ENCODE data around the gene TRABD.

Gene TRABD

DNA sequence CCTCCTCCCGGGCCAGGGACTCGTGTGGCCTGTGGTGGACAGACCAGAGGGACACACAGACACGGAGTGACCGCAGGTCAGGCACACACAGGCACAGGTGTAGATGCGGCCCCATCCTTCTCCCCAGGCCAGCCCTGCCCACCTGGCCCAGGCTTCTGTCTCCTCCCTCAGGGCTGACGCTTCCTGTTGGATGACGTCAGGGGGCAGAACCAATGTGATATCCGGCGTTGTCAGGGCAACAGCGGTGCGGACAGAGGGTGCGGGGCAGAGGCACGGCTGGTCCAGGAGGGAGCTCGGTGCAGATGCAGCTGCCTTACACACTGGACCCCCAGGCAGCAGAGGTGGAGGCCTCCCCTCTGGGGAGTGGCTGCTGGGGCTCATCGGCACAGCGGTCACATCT, 62.0 kb downstream of the TRABD start:
- no peak for TF ChIP-seq ZFX (IDR thresholded peaks at IDR 0.05)
- TF ChIP-seq, protein P1, sequence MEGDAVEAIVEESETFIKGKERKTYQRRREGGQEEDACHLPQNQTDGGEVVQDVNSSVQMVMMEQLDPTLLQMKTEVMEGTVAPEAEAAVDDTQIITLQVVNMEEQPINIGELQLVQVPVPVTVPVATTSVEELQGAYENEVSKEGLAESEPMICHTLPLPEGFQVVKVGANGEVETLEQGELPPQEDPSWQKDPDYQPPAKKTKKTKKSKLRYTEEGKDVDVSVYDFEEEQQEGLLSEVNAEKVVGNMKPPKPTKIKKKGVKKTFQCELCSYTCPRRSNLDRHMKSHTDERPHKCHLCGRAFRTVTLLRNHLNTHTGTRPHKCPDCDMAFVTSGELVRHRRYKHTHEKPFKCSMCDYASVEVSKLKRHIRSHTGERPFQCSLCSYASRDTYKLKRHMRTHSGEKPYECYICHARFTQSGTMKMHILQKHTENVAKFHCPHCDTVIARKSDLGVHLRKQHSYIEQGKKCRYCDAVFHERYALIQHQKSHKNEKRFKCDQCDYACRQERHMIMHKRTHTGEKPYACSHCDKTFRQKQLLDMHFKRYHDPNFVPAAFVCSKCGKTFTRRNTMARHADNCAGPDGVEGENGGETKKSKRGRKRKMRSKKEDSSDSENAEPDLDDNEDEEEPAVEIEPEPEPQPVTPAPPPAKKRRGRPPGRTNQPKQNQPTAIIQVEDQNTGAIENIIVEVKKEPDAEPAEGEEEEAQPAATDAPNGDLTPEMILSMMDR (conservative IDR thresholded peaks at IDR 0.05) = no peak
- H3K27ac ChIP-seq = peak overlapping the region; percentile 3; the same call in 1 of the 2 replicates

DNA sequence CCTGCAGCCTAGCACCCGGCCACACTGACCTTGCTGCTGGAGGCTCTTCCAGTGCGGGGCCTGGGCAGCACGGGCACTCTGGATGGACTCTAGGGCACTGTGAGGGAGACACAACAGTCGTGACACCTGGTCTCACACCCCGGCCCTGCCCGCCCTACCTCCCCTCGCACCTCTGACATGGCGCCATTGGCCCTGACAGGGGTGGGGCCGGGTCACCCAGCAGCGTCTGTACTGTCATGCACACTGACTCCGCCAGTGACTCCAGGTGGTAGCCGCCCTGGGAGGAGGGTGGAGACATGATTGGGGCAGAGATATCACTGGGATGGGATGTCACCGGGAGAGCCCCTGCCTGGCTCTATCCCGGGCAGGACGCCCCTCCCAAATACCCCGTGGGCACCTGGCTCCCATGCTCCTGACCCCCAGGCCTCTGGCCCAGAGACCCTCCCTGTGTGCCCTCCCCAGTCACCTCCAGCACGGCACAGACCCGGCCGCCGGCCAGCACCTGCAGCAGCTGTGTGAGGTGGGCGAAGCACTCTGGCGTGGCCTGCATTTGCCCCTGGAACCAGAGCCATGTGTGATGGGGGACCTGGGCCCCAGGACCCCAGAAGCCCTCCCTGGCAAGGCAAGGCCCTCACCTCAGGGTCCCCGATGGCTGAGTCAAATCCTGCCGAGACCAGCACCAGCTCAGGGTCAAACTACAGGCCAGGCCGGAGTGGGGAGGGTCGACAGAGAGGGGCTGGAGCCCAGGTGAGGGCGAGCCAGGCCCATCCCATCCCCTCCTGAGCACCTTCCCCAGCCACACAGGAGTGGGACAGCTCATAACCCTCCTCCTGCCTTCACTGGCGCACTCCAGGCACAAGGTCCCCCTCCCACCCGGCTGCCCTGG, 62.7 kb downstream of the TRABD start:
- H3K27ac ChIP-seq = peak overlapping the region; percentile 3; the same call in 1 of the 2 replicates
- no peak for TF ChIP-seq ZFX (IDR thresholded peaks at IDR 0.05)
- TF ChIP-seq, protein P1 (conservative IDR thresholded peaks at IDR 0.05) = no peak

Data from C4-2B (cell line).